Measurements from ENCODE around the gene COL21A1. TPM values are rescaled to one million over a fixed set of nuclear protein-coding genes. Genes with fewer than 3 reads are reported as not detected.

COL21A1 gene
- total and polyA plus RNA-seq, 11 donors = 21.7 to 110 (median 49.1) TPM

DNA sequence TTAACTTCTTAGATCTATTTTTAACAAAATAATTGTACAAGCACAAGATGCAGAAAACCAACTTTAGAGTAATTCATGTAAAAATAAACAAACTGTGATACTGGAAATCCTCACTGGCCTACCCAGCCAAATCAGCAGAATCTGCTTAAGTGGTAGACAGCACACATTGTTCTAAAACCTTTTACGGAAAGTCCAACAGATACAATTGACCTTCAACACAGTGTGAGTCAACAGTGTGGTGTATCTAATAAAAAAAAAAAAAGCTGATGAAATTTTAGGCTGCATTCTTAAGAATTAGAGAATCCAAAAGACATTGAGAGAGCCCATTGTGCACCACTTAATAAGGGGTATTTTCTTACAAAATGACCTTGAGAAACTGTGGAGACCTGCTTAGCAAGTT, 174.5 kb downstream of the COL21A1 start:
- intact Hi-C loops (cut with DNase I) = loop anchor here in 1 of 10 donors (10.0 kb wide), 1 partner anchor 162 kb away; no protein-coding TSS in a partner anchor
- Histone ChIP-seq H3K9me3 (peaks cover 0 to 17% (median 0%) of the 10 kb centered on the region in 12 donors), H3K36me3 (peaks cover 0 to 49% (median 7%) of the 10 kb centered on the region in 9 donors), H3K27ac (peak overlapping the region in 11 of 12 donors; percentile 6 to 77 (median 41)), H3K4me1 (peaks cover 0 to 15% (median 7%) of the 10 kb centered on the region in 12 donors), H3K4me3 (no peak overlapping the region), H3K27me3 (no peaks in the 10 kb centered on the region)
- TF ChIP-seq, protein P1, sequence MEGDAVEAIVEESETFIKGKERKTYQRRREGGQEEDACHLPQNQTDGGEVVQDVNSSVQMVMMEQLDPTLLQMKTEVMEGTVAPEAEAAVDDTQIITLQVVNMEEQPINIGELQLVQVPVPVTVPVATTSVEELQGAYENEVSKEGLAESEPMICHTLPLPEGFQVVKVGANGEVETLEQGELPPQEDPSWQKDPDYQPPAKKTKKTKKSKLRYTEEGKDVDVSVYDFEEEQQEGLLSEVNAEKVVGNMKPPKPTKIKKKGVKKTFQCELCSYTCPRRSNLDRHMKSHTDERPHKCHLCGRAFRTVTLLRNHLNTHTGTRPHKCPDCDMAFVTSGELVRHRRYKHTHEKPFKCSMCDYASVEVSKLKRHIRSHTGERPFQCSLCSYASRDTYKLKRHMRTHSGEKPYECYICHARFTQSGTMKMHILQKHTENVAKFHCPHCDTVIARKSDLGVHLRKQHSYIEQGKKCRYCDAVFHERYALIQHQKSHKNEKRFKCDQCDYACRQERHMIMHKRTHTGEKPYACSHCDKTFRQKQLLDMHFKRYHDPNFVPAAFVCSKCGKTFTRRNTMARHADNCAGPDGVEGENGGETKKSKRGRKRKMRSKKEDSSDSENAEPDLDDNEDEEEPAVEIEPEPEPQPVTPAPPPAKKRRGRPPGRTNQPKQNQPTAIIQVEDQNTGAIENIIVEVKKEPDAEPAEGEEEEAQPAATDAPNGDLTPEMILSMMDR (IDR thresholded peaks at IDR 0.05) = no peak
- no peak for TF ChIP-seq POLR2A (IDR thresholded peaks at IDR 0.05)
- 28 to 36% (median 33%) methylated on average over 1 of the region's 1 CpG for WGBS, 4 donors
- DNase-seq (no peak), ATAC-seq (peak; percentile 69 to 90 (median 80))

- H3K27ac ChIP-seq = no peak overlapping the region
- H3K27me3 ChIP-seq = no peaks in the 10 kb centered on the region
- H3K9me3 ChIP-seq = no peaks in the 10 kb centered on the region
- no peak overlapping the region for H3K4me3 ChIP-seq
- no peak for TF ChIP-seq POLR2A (IDR thresholded peaks at IDR 0.05)
- TF ChIP-seq, protein P1 (IDR thresholded peaks at IDR 0.05) = no peak
- peaks cover 0 to 59% (median 17%) of the 10 kb centered on the region in 9 donors for H3K36me3 ChIP-seq
- ATAC-seq = no peak
- H3K4me1 ChIP-seq = peaks cover 0 to 6% (median 0%) of the 10 kb centered on the region in 12 donors
- intact Hi-C loops (cut with DNase I) = no loop called here
- no peak for DNase-seq
These were observed 182.0 kb downstream of the COL21A1 start for GRCh38 chr6:56065408-56065807.

DNA sequence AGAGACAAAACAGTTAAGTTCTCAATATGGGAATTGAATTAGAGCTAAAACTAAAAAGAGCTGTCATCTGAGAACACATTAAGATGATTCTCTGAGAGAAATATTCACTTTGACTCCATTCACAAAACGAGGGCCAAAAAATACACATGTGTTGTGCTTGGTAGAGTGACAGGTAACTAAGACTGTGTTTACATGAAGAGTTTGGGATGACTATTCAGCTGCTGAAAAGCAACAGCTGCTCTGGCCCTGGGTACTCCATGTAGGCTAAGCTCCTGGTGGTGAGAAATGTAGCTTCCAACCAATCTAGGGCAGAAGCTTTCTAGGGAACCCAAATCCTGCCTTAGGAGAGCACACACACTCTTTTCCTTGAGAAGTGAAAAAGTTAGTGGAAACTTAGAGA, 184.5 kb downstream of the COL21A1 start:
- WGBS, 4 donors = 37 to 57% (median 43%) methylated on average over 1 of the region's 1 CpG
- no peaks in the 10 kb centered on the region for H3K9me3 ChIP-seq
- H3K4me1 ChIP-seq = peaks cover 0 to 6% (median 0%) of the 10 kb centered on the region in 12 donors
- DNase-seq (no peak), ATAC-seq (peak in 2 of 4 donors; percentile 32 to 49)
- no peak overlapping the region for H3K27ac ChIP-seq
- no peak overlapping the region for H3K4me3 ChIP-seq
- intact Hi-C loops (cut with DNase I) = no loop called here
- H3K27me3 ChIP-seq = no peaks in the 10 kb centered on the region
- TF ChIP-seq, protein P1 (IDR thresholded peaks at IDR 0.05) = no peak
- no peak for TF ChIP-seq POLR2A (IDR thresholded peaks at IDR 0.05)
- H3K36me3 ChIP-seq = peaks cover 0 to 66% (median 17%) of the 10 kb centered on the region in 9 donors

DNA sequence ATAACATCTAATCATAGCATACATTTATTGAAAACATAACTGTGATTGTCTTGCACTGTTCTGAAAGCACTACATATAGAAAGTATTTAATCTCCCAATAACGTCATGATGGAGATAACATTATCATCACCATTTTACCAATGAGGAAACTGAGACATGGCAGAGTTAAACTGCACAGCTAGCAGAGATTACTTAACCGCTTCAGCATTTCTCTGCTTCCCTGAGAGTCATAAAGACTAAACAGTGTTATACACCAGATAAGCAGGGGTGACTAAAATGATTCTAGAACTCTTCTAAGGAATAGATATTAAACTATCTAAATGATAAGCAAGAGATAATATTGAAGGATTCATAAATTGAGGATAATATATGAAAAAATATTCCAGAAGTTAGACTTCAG, 188.7 kb downstream of the COL21A1 start:
- no peaks in the 10 kb centered on the region for H3K9me3 ChIP-seq
- 45 to 55% (median 50%) methylated on average over 2 of the region's 2 CpGs for WGBS, 4 donors
- DNase-seq = no peak
- H3K4me1 ChIP-seq = peaks cover 0 to 2% (median 0%) of the 10 kb centered on the region in 12 donors
- peaks cover 0 to 68% (median 16%) of the 10 kb centered on the region in 9 donors for H3K36me3 ChIP-seq
- no peaks in the 10 kb centered on the region for H3K27me3 ChIP-seq
- H3K4me3 ChIP-seq = no peak overlapping the region
- ATAC-seq = no peak
- TF ChIP-seq, protein P1 (IDR thresholded peaks at IDR 0.05) = no peak
- H3K27ac ChIP-seq = no peak overlapping the region
- intact Hi-C loops (cut with DNase I) = loop anchor here in 1 of 10 donors (10.0 kb wide), 1 partner anchor 1254 kb away; no protein-coding TSS in a partner anchor
